Hematopoietic multipotent progenitor cell treated with erythropoietin and hydrocortisone succinate and interleukin-3 and kit ligand, for 15 days (in vitro differentiated cells): ENCODE measurements around the gene PTPN3.

Experiments
- DNase-seq: peaks from one replicate; pipeline ENCODE4 v3.0.0-alpha.2; 2015; ENCODE audit warnings: low spot score

Gene PTPN3

GRCh38 chr9:109426626-109427402 lies 71.3 kb downstream of the PTPN3 start:
- DNase-seq, result no peak

DNA sequence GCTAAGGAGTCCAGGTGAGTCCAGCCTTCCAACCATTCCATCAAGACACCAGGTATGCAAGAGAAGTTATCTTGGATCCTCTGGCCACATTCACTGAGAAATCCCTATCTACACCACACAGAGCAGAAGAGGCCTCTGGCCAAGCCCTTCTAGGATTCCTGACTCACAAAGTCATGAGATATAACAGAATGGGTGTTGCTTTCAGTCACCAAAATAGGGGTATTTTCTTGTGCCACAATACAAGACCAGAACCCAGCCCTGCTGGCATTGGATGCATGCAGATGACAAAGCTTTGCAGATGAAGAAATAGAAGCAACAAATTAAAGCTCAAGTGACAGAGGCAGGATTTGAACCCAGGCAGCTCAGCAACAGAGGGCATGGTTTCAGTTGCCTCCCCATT lies 73.5 kb downstream of the PTPN3 start:
- no peak for DNase-seq

DNA sequence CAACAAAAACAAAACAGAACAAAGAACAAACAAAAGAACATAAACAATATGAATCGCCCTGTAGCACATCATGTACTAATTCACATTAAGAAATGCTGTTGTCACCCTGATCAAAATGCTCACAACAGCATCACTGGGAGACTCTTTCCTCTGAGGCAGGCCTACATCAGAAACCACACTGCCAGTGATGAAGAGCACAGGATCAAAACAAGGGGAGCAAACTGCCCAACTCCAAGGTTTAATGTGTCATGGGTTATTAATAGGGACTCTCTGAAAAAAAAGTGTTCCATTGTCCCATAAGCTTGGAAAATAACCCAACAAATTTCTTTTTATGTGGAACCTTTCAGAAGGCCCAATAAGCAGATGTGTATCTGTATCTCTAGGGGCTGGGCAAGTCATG lies 74.2 kb downstream of the PTPN3 start:
- DNase-seq, result no peak

DNA sequence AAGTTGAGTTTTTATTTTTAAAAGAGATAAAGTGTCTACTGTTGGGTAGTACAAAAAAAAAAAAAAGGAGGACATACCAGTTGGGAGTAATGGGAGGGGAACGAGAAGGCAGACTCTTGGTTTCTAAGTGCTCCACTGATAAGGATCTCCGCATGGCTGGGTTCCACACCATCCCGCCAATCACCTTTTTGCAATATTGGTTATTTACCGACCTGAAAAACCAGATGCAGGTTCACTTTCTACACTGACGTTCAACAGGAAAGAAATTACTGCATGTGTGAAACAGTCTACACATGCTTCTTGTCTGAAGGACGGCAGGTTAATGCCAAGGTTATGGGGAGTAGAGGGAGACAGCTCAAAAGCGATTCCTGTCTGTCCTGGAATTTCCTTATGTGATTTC lies 75.5 kb downstream of the PTPN3 start:
- DNase-seq, result no peak

- DNase-seq, result no peak
These were observed 76.8 kb downstream of the PTPN3 start for GRCh38 chr9:109421026-109421970.

- no peak for DNase-seq
These were observed 78.6 kb downstream of the PTPN3 start for GRCh38 chr9:109419531-109419930.

DNA sequence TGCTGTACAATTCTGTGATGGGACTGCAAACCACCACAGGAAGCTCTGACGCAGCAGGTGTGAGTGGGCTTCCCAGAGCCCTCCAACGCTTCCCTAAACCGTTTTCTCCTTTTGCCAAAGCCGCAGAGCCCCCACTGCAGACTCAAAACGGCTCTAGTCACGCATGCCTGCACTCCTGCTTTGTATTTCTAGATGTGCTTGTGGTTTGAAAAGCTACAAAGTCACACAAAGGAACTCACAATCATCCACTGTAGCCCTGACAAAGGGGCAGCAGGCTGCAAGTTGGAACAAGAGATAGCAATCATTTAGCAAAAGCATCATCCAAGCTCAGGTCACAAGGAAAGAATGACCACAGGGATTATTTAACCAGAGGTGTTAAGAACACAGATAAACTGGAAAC lies 79.3 kb downstream of the PTPN3 start:
- DNase-seq, result no peak

GRCh38 chr9:109417585-109418544 lies 80.2 kb downstream of the PTPN3 start:
- DNase-seq, result no peak

DNA sequence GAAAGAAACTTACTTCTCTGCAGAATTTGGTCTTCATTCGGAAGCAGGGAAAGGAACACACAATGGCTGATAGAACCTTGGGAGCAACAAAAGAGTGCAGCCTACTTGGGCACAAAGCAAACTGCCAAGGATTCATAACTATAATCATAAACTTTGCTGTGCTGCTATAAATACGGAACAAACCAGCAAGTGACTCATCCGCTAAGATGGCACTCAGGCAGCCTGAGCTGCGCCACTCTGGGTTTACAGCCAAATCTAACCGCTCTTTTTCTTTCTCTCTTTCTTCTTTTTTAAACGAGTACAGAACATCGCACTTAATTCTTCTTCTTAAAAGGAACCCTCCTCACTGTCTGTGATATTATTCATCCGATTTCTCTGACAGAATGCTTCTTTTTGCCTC lies 81.1 kb downstream of the PTPN3 start:
- no peak for DNase-seq

GRCh38 chr9:109416135-109416706 lies 81.9 kb downstream of the PTPN3 start:
- DNase-seq, result no peak

DNA sequence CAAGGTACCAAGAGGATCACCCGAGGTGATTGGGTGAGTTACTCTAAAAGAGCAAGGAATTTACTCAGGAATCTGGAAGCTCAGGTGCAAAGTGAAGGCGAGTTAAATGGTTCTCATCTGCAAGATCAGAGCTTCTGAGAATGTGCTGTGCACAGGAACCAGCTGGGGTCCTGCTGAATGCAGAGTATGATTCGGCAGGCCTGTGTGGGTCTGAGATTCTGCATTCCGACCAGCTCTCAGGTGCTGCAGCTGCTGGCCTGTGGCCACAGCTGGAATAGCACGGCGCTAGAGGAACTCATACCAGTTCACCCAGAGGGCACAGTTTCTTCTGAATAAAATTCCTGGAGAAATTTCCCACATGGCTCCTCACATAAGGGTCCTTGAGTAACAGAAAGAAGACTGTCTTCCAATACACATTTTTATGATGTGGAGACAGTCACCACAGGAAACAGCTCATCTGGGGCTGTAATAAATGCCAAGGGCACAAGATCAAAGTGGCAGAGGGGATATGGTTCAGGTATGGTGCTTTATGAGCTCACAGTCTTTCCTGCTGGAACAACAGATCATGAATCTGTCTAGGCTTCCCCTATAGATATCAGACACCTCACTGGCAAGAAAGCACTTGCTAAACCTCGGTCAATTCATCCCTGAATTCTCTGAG lies 83.9 kb downstream of the PTPN3 start:
- DNase-seq, result no peak

DNA sequence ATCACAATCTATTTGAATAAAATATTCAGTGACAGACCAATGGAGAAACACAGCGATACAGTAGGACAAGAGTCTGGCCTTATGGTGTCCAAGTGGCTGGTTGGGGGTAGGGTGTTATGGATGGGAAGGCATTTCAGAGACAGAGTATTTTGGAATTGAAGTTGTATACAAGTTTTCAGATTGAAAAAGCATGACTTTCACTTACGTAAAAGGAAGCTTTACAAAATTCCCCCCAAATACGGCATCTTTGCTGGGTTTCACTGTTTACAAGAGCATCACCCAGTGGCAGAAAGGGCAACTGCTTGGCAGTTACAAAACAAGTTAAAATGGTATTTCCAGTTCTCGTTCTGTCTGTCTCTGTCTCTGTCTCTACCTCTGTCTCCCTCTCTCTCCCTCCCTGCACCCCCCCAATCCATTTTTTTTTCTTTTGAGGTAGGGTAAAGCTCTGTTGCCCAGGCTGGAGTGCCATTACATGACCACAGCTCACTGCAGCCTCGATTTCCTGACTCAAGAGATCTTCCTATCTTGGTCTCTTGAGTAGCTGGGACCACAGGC lies 86.2 kb downstream of the PTPN3 start:
- no peak for DNase-seq

- no peak for DNase-seq
These were observed 86.9 kb downstream of the PTPN3 start for GRCh38 chr9:109411069-109411761.

DNA sequence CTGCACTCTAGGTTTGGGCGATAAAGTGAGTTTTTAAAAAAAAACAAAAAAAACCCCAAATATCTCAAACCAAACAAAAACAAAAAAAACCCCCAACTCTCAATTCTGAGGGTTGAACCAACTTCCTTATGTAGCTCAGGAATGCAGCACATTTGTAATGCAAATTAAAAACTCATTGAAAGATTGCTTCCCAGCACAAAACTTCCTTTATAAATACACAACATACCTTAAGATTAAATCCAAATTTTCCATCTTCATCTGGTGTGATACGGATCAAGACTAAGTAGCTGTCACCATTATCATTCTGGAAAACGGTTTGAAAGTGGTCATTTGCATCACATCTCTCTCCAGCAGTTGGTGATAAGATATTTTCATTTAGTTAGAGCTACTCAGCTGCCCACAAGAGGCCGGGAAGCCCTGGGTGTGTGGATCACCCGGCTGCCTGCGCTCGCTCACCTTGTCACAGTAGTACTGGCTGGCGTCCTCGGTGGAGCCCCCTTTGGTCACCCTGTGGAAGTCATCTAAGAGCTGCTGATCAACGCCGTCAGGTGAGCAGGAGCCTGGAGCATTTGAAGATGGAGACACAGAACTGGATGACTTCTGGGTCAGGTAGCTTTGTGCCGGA lies 88.2 kb downstream of the PTPN3 start:
- DNase-seq, result no peak

DNA sequence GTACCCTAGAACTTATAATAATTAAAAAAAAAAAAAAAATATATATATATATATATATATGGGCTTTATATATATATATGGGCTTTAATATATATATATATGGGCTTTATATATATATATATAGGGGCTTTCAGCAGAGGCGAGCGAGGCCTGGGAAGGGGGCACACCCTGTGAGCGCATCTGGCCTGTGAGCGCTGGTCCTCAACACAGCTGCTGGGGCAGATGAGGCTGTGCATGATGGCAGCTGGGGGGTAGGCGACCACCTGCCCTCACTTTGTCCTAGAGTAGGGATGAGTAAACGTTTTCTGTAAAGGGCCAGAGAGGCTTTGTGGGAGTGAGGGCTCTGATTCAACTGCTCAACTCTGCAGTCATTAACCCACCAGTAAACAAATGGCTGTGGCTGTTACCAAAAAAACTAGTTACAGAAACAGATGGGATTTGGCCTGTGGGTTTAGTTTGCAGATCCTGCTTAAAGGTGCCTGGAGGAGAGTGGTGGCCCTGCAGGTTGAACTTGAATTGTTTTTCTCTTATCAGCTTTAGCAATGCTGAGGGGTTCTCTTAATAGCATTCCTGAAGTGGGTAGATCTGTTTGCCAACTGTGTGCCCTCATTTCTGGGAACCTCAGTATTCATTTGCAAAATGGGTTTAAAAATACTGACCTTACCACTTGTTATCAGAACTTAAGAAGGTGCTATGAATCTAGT lies 89.2 kb downstream of the PTPN3 start:
- no peak for DNase-seq

DNA sequence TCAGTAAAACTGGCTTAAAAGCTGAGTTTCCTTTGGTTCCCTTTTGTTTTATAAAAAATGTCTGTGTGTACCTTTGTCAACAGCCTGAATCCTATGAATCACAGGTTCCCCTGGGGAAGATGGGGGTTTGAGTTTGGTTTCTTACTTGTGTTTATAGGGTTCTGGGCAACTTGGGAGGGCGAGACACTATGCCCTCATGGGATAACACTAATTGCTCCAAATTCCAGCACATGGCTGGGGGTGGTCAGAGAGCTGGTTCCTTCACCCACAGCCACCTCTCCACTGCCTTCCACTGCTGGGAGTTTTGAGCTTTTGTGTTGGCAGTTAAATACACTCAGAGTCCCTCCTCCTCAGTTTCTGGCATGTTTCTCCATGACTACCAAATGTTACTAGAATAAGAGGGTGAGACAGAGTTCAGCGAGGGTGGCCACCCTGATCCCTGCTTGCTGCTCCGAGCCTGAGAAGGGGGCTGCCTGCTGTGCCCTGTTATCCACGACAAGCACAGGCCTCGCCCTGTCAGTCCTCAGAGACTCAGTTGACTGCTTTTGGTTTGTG lies 94.3 kb downstream of the PTPN3 start:
- no peak for DNase-seq

GRCh38 chr9:109403116-109403515 lies 95.0 kb downstream of the PTPN3 start:
- no peak for DNase-seq

DNA sequence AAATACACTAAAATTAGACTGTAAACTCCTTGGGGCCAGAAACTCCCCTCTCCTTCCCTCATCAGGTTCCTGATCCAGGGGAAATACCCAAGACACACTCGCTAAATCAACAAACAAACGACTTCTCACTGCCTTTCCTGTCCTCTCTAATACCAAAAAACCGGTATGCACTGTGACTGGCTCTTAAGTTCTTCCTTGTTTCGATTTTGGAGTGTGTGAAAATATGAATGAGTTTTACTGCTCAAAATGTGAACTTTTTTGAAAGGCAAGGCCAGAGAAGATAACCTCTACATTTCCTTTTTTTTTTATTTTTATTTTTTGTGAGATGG lies 96.2 kb downstream of the PTPN3 start:
- no peak for DNase-seq
